Left renal pelvis (tissue), 4 donors: ENCODE measurements around the gene PROSER3. TPM values are rescaled to one million over a fixed set of nuclear protein-coding genes. Genes with fewer than 3 reads are reported as not detected.
"Not testable (repeated sequence)": the region's sequence is repeated elsewhere in the genome, so short reads cannot be mapped to it uniquely, and the experiment has no call there.

ENCODE experiments used
- DNase-seq, 4 donors: peaks; one replicate each; pipeline ENCODE4 v3.0.0-alpha.2; 2013; ENCODE audit warnings: low read depth in 4 of 4, low spot score in 3 of 4
- polyA plus RNA-seq, 4 donors: library from polyadenylated mRNA; unstranded; fragments of 120-200 nt; gene quantifications; one replicate each; pipeline ENCODE4 v1.2.1, GENCODE V29; 2013; ENCODE audit not compliant: insufficient read length in 4 of 4

PROSER3 gene
- polyA plus RNA-seq, 4 donors, result 12.8 to 24.3 (median 17.3) TPM

- no peak for DNase-seq
Observed at GRCh38 chr19:35788205-35788960, 30.4 kb downstream of the PROSER3 start.

GRCh38 chr19:35789195-35789977 lies 31.4 kb downstream of the PROSER3 start:
- DNase-seq, result no peak

GRCh38 chr19:35789978-35790944 lies 32.3 kb downstream of the PROSER3 start:
- no peak for DNase-seq

GRCh38 chr19:35790981-35791813 lies 33.2 kb downstream of the PROSER3 start:
- no peak for DNase-seq

- no peak for DNase-seq
Observed at GRCh38 chr19:35791814-35792279, 33.9 kb downstream of the PROSER3 start.

- no peak for DNase-seq
Observed at GRCh38 chr19:35792312-35792711, 34.3 kb downstream of the PROSER3 start.

- DNase-seq, result no peak
Observed at GRCh38 chr19:35792888-35793287, 34.9 kb downstream of the PROSER3 start.

- DNase-seq, result no peak
Observed at GRCh38 chr19:35793381-35794165, 35.6 kb downstream of the PROSER3 start.

GRCh38 chr19:35795564-35795963 lies 37.6 kb downstream of the PROSER3 start:
- DNase-seq, result not testable (repeated sequence)

- DNase-seq, result no peak
Observed at GRCh38 chr19:35796645-35797542, 38.9 kb downstream of the PROSER3 start.

GRCh38 chr19:35797663-35798062 lies 39.7 kb downstream of the PROSER3 start:
- no peak for DNase-seq

GRCh38 chr19:35801828-35802227 lies 43.9 kb downstream of the PROSER3 start:
- DNase-seq, result no peak

GRCh38 chr19:35805526-35806102 lies 47.6 kb downstream of the PROSER3 start:
- DNase-seq, result no peak

GRCh38 chr19:35806597-35806996 lies 48.6 kb downstream of the PROSER3 start:
- DNase-seq, result no peak

GRCh38 chr19:35807633-35808032 lies 49.7 kb downstream of the PROSER3 start:
- DNase-seq, result no peak

GRCh38 chr19:35811317-35812219 lies 53.6 kb downstream of the PROSER3 start:
- no peak for DNase-seq
